Endometrium (tissue), 2 donors: Measurements from ENCODE around the gene OR52I1.
A peak's percentile ranks its signal among the peaks of the same experiment; 100 is the strongest.

Experiments
- FAIRE-seq: peaks from 2 replicates; lab custom pipeline; 2012; peaks lifted over from hg19 to GRCh38; lab: Jason Lieb, UNC
- donor health status: control.
- donor health status: control.

Gene OR52I1, protein sequence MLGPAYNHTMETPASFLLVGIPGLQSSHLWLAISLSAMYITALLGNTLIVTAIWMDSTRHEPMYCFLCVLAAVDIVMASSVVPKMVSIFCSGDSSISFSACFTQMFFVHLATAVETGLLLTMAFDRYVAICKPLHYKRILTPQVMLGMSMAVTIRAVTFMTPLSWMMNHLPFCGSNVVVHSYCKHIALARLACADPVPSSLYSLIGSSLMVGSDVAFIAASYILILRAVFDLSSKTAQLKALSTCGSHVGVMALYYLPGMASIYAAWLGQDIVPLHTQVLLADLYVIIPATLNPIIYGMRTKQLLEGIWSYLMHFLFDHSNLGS

DNA sequence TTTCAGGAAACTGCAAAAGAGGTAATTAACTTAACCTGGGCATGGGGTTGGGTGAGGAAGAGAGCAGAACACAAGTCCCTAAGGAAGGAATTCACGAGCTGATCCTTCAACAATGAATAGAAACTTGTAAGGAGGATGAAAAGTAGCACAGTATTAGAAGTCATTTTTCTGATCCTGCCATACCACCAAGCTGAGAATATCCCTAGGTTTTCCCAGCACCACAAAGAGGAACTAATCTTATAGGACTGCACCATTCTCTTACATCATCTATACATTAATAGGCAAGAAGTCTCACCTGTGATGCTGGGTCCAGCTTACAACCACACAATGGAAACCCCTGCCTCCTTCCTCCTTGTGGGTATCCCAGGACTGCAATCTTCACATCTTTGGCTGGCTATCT, at the start of gene OR52I1:
OR52I1 (plus strand) TSS at position 301 of the 400 bp plus-strand sequence; CDS start at position 301, 0 bp downstream.
- no peak for FAIRE-seq

DNA sequence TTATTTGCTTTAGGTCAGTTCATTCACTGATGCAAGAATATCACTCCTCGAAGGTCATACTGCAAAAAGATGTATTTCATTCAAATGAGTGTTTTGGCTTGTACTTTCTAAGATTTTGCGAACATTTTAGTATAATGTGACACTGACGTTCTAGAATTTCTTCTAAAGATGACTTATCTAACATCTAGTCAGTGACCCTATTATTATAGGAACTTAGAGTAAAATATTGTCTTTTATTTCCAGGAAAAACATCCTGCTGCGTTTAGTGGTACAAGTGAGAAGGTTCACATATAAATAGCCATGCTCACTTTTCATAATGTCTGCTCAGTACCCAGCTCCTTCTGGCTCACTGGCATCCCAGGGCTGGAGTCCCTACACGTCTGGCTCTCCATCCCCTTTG, 48.9 kb upstream of the OR52I1 start, which contains the start of gene OR52M1:
OR52M1 (plus strand) TSS at position 301 of the 400 bp plus-strand sequence; CDS start at position 301, 0 bp downstream.
- no peak for FAIRE-seq

DNA sequence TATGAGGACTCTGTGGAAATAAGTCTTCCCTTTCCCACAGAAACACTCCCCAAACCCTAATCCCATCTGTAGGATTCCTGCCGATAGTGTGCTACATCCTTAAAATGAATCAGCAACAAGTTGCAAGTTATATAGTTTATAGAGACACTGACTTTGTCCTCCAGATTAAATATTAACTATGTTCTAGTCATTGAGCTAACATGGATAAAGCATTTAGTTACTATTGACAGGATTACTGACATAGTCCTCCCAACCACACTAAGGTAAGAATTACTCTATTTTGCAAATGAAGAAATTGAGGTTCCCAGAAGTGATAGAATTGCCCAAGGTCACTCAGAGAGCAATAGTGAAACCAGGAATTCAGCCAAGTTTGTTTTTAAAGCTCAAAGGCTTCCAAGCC, 47.0 kb upstream of the OR52I1 start:
- no peak for FAIRE-seq

DNA sequence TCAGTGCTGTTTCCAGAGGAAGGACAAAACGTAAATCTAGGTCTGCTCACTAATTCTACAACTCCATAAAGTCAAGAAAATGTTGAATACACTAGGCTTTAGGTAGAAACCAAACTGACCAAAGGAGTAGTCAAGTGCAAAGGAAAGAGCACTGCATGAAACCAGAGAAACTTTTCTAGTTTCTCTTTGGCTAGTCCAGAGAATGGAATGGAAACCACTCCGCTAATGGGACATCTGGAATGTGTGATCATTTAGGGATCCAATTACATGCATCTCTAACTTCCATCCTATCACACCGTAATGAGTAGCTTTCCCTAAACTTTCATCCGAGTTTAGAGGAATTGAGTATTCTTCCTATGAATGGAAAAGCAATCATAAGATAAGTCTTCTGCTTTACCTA, 46.4 kb upstream of the OR52I1 start:
- FAIRE-seq: no peak

DNA sequence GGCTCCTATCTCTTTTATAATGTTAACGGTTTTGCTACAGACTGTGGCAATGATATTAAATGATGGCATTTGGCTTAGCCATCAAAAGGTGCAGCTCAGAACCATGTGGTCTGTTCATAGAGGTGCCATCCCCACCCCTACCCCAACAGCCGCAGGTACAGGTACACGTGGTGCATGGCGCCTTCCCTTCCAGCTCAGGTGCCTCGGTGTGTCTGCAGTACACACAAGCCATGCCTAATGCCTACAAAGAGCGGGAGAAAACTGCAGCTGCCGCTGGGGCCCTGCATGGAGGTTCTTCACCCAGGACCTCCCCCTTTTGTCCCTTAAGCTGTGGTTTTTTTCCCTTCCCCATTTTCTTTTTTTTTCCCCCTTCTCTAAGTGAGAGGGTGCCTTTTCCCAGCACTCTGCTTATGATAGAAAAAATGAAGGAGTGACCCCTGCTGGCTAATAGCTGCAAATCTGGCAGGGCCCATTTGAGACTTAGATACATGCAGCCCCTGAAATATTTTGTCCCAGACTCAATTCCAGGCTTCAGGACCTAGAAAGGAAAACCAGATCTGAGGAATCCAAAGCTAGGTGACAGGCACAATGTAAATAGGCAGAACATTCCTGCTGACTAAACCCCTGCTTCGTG, 42.4 kb upstream of the OR52I1 start:
- no peak for FAIRE-seq

DNA sequence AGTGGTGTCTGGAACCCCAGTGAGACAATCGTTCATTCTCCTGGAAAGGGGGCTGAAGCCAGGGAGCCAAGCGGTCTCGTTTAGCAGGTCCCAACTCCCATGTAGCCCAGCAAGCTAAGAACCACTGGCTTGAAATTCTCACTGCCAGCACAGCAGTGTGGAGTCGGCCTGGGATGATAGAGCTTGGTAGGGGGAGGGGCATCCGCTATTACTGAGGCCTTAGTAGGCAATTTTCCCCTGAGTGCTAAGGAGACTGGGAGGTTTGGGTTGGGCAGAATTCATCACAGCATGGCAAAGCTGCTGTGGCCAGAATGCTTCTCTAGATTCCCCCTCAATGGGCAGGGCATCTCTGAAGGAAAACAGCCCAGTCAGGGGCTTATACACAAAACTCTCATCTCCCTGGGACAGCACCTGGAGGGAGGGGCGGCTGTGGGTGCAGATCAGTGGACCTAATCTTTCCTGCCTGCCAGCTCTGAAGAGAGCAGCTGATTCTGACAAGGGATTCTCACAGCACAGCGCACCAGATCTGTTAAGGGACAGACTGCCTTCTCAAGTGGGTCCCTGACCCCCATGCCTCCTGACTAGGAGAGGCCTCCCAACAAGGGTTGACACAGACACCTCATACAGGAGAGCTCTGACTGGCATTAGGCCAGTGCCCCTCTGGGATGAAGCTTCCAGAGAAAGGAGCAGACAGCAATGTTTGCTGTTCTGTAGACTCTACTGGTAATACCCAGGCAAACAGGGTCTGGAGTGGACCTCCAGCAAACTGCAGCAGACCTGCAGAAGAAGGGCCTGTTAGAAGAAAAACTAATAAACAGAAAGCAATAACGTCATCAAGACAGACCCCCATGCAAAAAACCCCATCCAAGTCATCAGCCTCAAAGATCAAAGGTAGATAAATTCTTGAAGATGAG, 34.1 kb upstream of the OR52I1 start:
- FAIRE-seq: no peak

DNA sequence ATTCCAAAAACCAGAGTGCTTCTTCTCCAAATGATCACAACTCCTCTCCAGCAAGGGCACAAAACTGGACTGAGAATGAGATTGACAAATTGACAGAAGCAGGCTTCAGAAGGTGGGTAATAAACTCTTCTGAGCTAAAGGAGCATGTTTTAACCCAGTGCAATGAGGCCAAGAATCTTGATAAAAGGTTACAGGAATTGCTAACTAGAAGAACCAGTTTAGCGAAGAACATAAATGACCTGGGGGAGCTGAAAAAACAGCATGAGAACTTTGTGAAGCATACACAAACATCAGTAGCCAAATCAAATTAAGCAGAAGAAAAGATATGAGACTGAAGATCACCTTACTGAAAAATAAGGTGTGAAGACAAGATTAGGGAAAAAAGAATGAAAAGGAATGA, 33.4 kb upstream of the OR52I1 start:
- FAIRE-seq: no peak

DNA sequence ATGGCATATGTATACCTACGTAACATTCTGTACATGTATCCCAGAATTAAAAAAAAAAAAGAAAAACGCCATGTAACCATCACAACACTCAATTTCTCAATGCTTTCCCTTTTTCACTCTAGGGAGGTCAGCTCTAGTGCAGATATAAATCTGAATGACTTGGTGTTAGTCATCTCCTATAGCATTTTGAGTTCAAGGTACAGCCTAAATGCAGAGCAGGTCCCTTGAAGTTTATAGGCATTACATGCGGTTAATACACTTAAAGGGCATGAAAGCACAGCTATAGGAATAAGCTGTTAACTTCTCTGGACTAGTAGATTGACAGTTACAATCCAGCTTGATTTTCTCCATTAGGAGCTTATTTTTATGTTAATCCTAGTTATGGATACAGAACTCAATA, 28.5 kb upstream of the OR52I1 start:
- no peak for FAIRE-seq

DNA sequence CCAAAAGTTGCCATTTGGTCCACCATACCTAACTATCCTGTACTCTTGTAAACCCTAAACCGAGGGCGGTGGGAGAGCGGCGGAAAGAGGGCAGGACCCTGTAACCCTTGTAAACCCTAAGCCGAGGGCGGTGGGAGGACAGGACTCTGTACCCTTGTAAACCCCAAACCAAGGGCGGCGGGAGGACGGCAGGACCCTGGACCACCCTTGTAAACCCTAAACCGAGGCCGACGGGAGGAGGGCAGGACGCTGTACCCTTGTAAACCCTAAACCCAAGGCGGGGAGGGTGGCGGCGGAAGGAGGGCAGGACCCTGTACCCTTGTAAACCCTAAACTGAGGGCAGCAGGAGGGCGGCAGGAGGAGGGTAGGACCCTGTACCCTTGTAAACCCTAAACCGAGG, 24.8 kb upstream of the OR52I1 start:
- no peak for FAIRE-seq

DNA sequence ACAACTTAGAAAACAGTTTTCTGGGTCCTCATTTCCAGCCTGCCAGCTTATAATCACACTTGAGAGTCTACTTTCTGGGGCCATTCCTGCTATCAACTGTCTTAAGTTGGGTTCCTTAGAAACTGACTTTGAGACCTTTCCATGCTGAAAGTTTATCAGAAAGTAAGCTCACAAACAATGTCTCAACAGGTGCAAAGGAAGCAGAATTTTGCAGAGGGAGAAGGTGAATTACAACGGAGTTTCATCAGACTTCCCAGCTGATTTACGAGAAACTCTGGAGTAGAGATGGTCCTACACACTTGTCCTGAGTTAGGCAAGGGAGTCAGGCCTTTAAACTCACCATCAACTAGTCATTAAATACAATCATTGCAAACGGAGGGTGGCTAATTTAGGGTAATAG, 17.0 kb upstream of the OR52I1 start:
- no peak for FAIRE-seq

DNA sequence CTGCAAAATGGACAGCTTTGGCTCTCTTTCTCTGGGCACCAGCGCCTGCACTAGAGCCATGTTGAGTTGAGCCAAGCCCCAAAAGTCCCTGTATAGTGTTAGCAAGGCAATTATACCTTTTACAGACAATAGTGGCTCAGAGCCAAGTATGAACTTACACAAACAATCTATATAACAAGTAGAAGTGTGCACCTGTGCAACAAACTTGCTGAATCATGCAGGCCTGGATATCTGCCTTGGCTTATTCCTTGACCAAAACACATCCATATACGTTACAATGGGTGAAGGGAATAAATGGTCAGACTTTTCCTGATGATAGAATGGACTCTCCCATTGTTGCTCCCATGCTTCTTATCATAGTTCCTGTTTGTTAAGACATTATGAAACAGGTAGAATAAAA, 16.1 kb upstream of the OR52I1 start:
- no peak for FAIRE-seq

DNA sequence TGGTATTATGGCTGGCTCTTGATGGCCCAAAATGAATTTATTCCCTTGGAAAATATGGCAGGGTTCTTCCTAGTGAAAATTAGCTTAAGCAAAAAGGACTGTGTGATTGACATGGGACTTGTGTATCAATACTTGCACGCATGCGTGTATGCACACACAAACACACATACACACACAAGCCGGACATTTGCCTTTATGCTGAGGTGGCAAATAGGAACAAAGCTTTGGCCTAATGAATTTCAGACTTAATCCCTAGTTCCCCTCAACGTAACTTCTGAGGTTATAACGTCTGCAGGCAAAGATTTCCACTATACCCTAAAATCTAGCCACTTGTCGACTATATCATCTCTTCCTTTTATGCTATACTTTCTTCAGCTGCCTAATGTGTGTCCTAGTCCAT, 15.2 kb upstream of the OR52I1 start:
- no peak for FAIRE-seq

DNA sequence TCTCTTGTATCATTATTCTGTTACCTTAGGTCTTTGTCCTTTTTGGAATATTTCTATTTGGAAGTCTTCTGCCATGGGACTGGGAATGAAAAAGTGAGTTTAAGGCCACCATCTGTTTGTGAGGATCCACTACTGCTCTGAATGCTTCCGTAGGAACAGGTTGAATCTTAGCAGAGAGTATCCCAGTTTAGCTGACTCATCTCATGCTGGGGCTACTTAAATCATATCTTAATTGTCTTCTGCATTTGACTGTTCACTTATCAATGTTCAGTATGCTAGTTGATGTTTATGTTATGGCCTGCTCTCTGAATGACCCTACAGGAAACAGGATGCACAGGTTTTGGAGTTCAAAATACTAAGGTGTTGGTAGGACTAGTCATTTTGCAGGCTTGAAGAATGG, 13.7 kb upstream of the OR52I1 start:
- no peak for FAIRE-seq

DNA sequence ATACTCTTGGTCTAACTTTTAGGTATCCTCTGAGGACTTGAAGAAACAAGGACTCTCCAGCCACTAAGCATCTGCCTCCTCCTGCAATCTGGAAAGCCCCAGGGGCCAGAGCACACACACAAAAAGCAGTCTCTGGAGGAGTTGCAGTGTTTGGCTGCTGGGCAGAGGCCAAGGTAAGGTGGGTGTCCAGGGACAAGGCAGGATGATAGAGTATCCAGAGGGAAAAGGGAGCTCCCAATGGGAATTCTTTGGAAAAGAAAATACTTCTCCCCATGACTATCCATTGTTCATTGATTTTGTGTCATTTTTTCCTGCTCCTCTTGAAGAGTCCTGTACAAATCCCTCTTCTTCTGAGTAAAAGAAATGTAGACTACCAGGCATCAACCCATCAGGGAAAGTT, 12.4 kb upstream of the OR52I1 start, which contains the start of gene OR52I2:
OR52I2 (plus strand) TSS at position 301 of the 400 bp plus-strand sequence.
- no peak for FAIRE-seq

DNA sequence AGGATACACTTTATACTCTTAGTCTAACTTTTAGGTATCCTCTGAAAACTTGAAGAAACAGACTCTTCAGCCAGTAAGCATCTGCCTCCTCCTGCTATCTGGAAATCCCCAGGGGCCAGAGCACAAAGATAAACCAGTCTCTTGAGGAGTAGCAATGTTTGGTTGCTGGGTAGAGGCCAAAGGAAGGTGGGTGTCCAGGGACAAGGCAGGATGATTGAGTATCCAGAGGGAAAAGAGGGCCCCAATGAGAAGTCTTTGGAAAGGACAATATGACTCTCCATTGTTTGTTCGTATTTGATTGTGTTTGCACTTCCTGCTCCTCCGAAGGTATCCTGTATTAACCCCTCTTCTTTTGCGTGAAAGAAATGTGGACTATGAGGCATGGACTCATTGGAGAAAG, 4.8 kb upstream of the OR52I1 start:
- no peak for FAIRE-seq

DNA sequence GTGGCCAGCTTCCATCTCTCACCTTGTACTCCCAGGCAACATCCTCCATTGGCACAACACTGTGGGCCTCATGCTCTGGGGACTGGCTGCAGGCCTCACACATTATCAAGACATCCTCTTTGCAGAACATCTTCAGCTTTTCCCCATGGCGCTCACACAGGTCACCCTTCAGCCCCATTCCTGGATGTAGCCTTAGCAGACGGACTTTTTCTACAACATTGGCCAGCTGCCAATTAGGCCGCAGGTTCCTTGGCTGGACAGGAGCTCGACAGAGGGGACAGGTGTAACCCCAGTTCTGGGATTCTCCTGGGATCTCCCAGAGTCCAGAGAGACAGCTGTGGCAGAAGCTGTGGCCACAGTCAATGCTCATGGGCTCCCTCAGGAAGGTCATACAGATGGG, 11.2 kb downstream of the OR52I1 start:
- FAIRE-seq: no peak

DNA sequence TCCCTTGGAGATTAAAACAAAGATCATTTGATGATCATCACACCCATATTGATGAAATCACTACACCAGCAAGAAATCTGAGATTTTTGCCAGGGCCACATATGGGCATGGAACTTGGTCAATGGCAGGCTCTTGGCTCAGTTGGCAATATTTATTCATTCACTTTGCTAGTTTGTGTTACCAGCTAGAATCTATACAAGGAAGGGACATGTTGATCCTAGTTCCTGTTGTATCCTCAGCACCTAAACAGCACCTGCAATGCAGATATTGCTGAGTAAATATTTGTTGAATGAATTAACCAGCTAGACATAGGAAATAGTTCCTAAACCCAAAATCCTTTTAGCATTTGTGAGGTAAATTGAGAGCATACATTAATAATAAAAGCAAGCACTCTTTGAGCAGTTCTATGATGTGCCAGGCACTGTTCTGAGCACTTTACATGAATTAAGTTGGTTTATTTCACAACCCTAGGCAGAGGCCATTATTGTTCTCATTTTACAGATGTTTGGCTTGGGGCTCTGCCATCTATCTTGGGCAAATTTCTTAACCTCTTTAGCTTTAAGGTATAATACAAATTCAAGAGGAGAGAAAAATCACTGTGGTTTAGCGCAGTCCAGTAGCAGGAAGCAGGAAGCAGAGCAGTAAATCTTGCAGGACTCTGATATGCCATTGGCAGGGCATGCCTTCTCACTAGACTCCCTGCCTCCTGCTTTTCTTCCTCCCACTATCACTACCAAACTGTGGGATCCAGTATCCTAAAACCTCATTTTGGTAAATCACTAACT, 12.6 kb downstream of the OR52I1 start:
- FAIRE-seq: no peak

DNA sequence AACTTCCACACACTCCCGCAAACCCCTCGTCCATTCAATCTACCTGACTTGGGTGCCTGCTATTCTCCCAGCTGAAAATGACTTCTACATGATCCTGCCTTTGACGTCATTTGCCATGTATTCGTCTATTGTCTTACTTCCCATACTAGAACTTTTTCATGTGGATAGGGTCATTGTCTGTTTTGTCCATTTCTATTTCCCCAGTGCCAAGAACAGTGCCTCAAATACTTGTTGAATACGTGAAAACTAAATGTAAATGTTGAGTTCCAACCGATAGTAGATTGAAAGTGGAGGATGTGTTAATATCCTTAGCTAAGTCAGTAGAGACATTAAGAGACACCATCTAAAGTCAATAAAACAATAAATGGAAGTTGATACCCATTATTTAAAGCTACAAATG, 13.3 kb downstream of the OR52I1 start:
- FAIRE-seq: no peak

DNA sequence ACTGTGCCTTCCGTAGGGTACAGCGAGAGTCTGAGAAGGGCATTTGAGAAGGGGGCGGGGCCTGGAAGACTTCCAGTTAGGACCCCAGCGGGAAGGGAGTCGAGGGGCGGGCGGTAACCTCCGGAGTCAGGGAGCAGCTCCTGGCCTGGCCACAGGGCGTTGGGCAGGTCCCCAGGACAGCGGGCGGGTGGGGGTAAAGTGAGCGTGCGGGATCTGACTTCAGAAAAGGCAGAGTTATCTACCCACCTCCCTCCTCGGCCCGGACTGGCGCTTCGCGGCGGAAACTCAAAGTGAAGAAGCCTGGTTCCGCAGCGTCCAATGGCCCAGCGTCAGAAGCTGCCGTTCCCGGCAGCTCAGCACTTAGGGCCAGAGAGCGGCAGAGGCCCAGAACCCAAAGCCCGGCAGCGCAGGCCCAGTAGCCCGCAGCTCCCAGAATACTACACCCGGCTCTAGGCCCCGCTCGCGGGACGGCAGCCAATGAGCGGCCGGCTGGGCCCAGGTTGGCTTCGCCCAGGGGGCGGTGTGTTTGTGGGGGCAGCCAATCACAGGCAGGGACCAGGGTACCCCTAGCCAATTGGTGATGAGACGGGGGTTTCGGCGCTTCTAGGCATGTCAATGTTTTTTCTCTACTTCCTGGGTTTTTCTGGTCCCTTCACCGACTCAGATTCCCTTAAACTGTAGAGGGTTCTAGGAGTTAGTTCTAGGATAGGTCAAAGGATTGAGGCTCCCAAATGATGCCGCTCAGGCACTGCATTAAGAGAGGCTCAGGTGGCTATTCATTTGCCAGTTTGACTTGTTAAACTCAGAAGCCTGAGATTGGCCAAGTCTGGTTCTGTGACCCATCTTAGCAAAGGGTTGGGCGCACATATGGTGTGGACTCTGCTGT, 14.2 kb downstream of the OR52I1 start, which contains the start of gene TRIM68:
TRIM68 (minus strand) TSS at position 451 of the 886 bp plus-strand sequence. CDS start 2,727 bp downstream, outside the sequence.
- FAIRE-seq: peak; percentile 97

DNA sequence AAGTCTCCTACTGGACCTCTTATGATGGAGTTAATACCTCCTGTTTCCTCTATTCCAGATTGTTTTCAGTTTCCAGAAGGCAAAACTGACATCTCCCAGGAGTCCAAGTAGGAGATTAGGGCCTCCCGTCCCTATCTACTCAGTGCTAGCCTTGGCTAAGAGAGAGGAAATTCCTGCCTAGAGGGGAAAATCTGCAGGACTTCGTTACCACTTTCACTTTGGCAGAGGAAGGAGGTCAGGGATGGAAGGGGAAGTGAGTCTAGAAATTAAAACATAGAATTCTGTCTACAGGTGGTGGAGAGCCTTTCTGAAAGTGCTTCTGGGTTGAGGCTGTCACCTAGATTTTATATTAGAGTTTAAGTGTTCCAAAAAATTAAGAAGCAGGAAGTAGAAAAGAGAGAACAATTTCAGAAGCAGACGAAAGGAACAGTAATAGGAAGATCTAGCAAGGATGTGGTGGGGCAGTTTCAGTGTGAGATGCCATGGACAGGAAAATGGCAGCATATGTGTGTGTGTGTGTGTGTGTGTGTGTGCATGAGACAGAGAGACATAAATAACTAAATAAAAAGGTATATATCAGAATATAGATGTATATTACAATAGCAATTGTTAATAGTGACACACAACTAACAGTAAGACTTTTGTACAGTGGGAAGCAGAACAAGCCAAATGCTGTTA, 16.6 kb downstream of the OR52I1 start:
- no peak for FAIRE-seq
